GM23248 (cell line): ENCODE results near the gene FLAD1.

Source experiments
- EZH2 ChIP-seq: fragments of 200-600 bp; sonication (generic); IDR thresholded peaks from 2 replicates; pipeline ENCODE4 v1.6.1; 2018; ENCODE audit warnings: antibody characterized with exemption, mild to moderate bottlenecking; ENCODE audit not compliant: insufficient read depth, poor library complexity, severe bottlenecking
- EZH2phosphoT487 ChIP-seq: fragments of 200-600 bp; sonication (generic); IDR thresholded peaks from 2 replicates; pipeline ENCODE4 v1.6.1; 2018; ENCODE audit warnings: antibody characterized with exemption, moderate library complexity, mild to moderate bottlenecking, low read depth; ENCODE audit not compliant: insufficient read depth

DNA sequence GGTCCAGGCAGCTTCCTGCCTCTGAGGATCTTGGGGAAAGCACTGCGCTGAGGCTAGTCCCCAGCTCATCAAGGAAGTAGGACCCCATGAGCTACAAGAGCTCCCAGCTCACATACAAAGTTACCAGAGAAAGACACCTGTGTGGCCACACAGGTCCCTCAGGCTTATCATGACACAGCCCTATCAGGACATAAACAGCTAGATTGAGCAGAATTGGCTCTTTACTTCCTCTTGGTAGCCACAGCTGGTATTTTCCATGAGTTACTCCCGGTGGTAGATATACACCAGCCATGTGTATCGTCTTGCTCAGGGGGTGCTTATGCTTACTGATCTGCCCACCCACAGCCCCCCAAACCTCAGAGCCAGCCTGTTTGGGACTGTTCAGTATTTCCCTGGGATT lies 11.4 kb downstream of the FLAD1 start:
- no peak for TF ChIP-seq EZH2
- no peak for TF ChIP-seq EZH2phosphoT487
